T-cell (primary cell): ENCODE measurements around the gene TCP11. TPM values are rescaled to one million over a fixed set of nuclear protein-coding genes. Genes with fewer than 3 reads are reported as not detected.
"Not testable (repeated sequence)": the region's sequence is repeated elsewhere in the genome, so short reads cannot be mapped to it uniquely, and the experiment has no call there.

Source experiments
- ATAC-seq, 4 experiments: fragments of 200-7000 bp in 3 of 4; fragments of 150-1000 bp in 1 of 4; cut with Tn5 transposase; replicated peaks in 1 of 4; 1 replicate in 3 of 4; 2 replicates in 1 of 4; pipeline ENCODE4 v1.10.0; 2021; ENCODE audit warnings: moderate library complexity in 3 of 4, mild to moderate bottlenecking in 2 of 4, moderate number of reproducible peaks in 1 of 4
- CTCF ChIA-PET, 2 donors: fragments of 300-600 bp; sonication (Branson Sonifier 250); formaldehyde crosslinking; loops; one replicate each; lab custom pipeline; 2022; ENCODE audit warnings: antibody characterized with exemption in 2 of 2; lab: Charles Lee
- POLR2A ChIA-PET, 2 donors: fragments of 300-600 bp; sonication (Branson Sonifier 250); formaldehyde crosslinking; loops; one replicate each; lab custom pipeline; 2022; ENCODE audit warnings: antibody characterized with exemption in 2 of 2; lab: Charles Lee
- DNase-seq, 35 experiments: peaks; one replicate each; pipeline versions ENCODE4 v3.0.0 to v3.0.0-alpha.2; 2013 to 2023
- H3K27ac ChIP-seq: one replicate; pipeline ENCODE4 v1.5.1; 2013; ENCODE audit warnings: low read length
- H3K27me3 ChIP-seq, 2 experiments: replicated peaks in 1 of 2; 1 replicate in 1 of 2; 2 replicates in 1 of 2; pipeline versions ENCODE4 v1.6.1 to v1.7.0; 2013; ENCODE audit warnings: low read length in 1 of 2, mixed read lengths in 1 of 2; ENCODE audit not compliant: control insufficient read depth in 2 of 2, insufficient read depth in 2 of 2; ENCODE audit errors: extremely low read depth in 1 of 2
- H3K36me3 ChIP-seq, 2 donors: 1 replicate in 1 of 2; 2 replicates in 1 of 2; pipeline versions ENCODE4 v1.6.1 to v1.7.0; 2013; ENCODE audit warnings: low read length in 1 of 2; ENCODE audit not compliant: control insufficient read depth in 2 of 2, insufficient read depth in 1 of 2; ENCODE audit errors: extremely low read depth in 1 of 2
- H3K4me1 ChIP-seq, 2 experiments: 1 replicate in 1 of 2; 2 replicates in 1 of 2; pipeline versions ENCODE4 v1.6.1 to v1.7.0; 2013; ENCODE audit warnings: low read length in 2 of 2, mixed read lengths in 1 of 2; ENCODE audit not compliant: insufficient read depth in 2 of 2, control insufficient read depth in 1 of 2; ENCODE audit errors: extremely low read depth in 1 of 2
- H3K4me3 ChIP-seq, 2 donors: 1 replicate in 1 of 2; 2 replicates in 1 of 2; pipeline versions ENCODE4 v1.5.1 to v1.7.0; 2013; ENCODE audit warnings: mild to moderate bottlenecking in 2 of 2, low read length in 1 of 2, moderate library complexity in 1 of 2; ENCODE audit not compliant: control insufficient read depth in 1 of 2; ENCODE audit errors: extremely low read depth in 1 of 2
- H3K9me3 ChIP-seq: 2 replicates; pipeline ENCODE4 v1.7.0; 2013
- H3K27ac Mint-ChIP-seq, 2 donors: one replicate each; pipeline ENCODE4 v1.8.0; 2020 to 2021; ENCODE audit warnings: mild to moderate bottlenecking in 2 of 2, mixed read lengths in 2 of 2
- H3K27me3 Mint-ChIP-seq, 2 donors: one replicate each; pipeline ENCODE4 v1.8.0; 2021 to 2022; ENCODE audit warnings: mixed read lengths in 2 of 2
- H3K36me3 Mint-ChIP-seq: one replicate; pipeline ENCODE4 v1.8.0; 2021; ENCODE audit warnings: mixed read lengths
- H3K4me1 Mint-ChIP-seq, 3 donors: one replicate each; pipeline ENCODE4 v1.8.0; 2020 to 2022; ENCODE audit warnings: mixed read lengths in 3 of 3, mild to moderate bottlenecking in 1 of 3
- H3K4me3 Mint-ChIP-seq, 3 donors: one replicate each; pipeline ENCODE4 v1.8.0; 2020 to 2022; ENCODE audit warnings: mild to moderate bottlenecking in 3 of 3, mixed read lengths in 3 of 3, moderate library complexity in 3 of 3
- H3K9me3 Mint-ChIP-seq, 3 donors: one replicate each; pipeline ENCODE4 v1.8.0; 2020 to 2022; ENCODE audit warnings: mixed read lengths in 3 of 3
- WGBS: methylation state at CpG from one replicate; pipeline ENCODE4 v1.1.5; 2013; ENCODE audit warnings: missing lambda C conversion rate; ENCODE audit not compliant: insufficient coverage; 5-methylcytosine and 5-hydroxymethylcytosine counted together
- total RNA-seq, 35 experiments: library from RNA in 6 of 35; stranded (reverse) in 6 of 35; fragments of 120-200 nt in 1 of 35; gene quantifications; one replicate each; pipeline versions ENCODE4 v1.2.1 to v1.2.4 and lab custom pipeline; 2013 to 2026

TCP11 gene
- total RNA-seq, 5 donors from 2014 or later (not counting 1 experiment from before 2014, with no cell fraction given), result not detected

GRCh38 chr6:35139470-35139869 lies 1.7 kb downstream of the TCP11 start:
- Histone ChIP-seq H3K4me3 (no peak overlapping the region), H3K27me3 (peaks cover 0 to 16% of the 10 kb centered on the region in 2 experiments), H3K36me3 (no peaks in the 10 kb centered on the region), H3K4me1 (peaks cover 0 to 18% of the 10 kb centered on the region in 2 experiments), H3K9me3 (no peaks in the 10 kb centered on the region), H3K27ac (no peak overlapping the region)
- no CpG with 5 or more reads among the region's 2 CpGs for WGBS
- H3K27me3 Mint-ChIP-seq, result peaks cover 20% of the 10 kb centered on the region in 2 donors
- H3K4me1 Mint-ChIP-seq, result peaks cover 12 to 17% (median 13%) of the 10 kb centered on the region in 3 donors
- no peak for DNase-seq
- no peaks in the 10 kb centered on the region for H3K36me3 Mint-ChIP-seq
- CTCF ChIA-PET, result interaction anchor here in 1 of 2 donors (0.6 to 1.9 kb wide), 9 partner anchors 9 to 682 kb away, joined by 3 to 14 read pairs (median 5); partner anchors contain the start of gene ANKS1A
- no peaks in the 10 kb centered on the region for H3K9me3 Mint-ChIP-seq
- no peak overlapping the region for H3K4me3 Mint-ChIP-seq
- no peak overlapping the region for H3K27ac Mint-ChIP-seq
- POLR2A ChIA-PET, result no interaction called here
- no peak for ATAC-seq

GRCh38 chr6:35138191-35138590 lies 2.9 kb downstream of the TCP11 start:
- CTCF ChIA-PET, result interaction anchor here in 1 of 2 donors (0.6 kb wide), 1 partner anchor 372 kb away, joined by 3 read pairs; no protein-coding TSS in a partner anchor
- ATAC-seq, H3K4me3 Mint-ChIP-seq, H3K27ac Mint-ChIP-seq, H3K36me3 ChIP-seq, H3K9me3 ChIP-seq, H3K4me3 ChIP-seq, POLR2A ChIA-PET, DNase-seq, H3K36me3 Mint-ChIP-seq, H3K27ac ChIP-seq, H3K9me3 Mint-ChIP-seq: not testable (repeated sequence)
- H3K4me1 ChIP-seq, result peaks cover 0 to 18% of the 10 kb centered on the region in 2 experiments
- no CpG with 5 or more reads among the region's 3 CpGs for WGBS
- H3K27me3 Mint-ChIP-seq, result peaks cover 19 to 20% of the 10 kb centered on the region in 2 donors
- peaks cover 12 to 17% (median 13%) of the 10 kb centered on the region in 3 donors for H3K4me1 Mint-ChIP-seq
- H3K27me3 ChIP-seq, result peaks cover 0 to 16% of the 10 kb centered on the region in 2 experiments

GRCh38 chr6:35136185-35136584 lies 5.0 kb downstream of the TCP11 start:
- no peaks in the 10 kb centered on the region for H3K36me3 ChIP-seq
- Mint-ChIP-seq H3K36me3 (no peaks in the 10 kb centered on the region), H3K4me3 (no peak overlapping the region), H3K27me3 (peaks cover 16 to 23% of the 10 kb centered on the region in 2 donors), H3K4me1 (peaks cover 10 to 11% (median 10%) of the 10 kb centered on the region in 3 donors), H3K9me3 (no peaks in the 10 kb centered on the region), H3K27ac (no peak overlapping the region)
- peaks cover 0 to 12% of the 10 kb centered on the region in 2 experiments for H3K4me1 ChIP-seq
- no peak for ATAC-seq
- 88% methylated on average over 1 of the region's 4 CpGs for WGBS
- no peak overlapping the region for H3K4me3 ChIP-seq
- CTCF ChIA-PET, result no interaction called here
- no peak for DNase-seq
- peaks cover 0 to 7% of the 10 kb centered on the region in 2 experiments for H3K27me3 ChIP-seq
- no peaks in the 10 kb centered on the region for H3K9me3 ChIP-seq
- H3K27ac ChIP-seq, result no peak overlapping the region
- POLR2A ChIA-PET, result no interaction called here

GRCh38 chr6:35128496-35128895 lies 12.6 kb downstream of the TCP11 start:
- no peaks in the 10 kb centered on the region for H3K9me3 Mint-ChIP-seq
- Histone ChIP-seq H3K36me3 (no peaks in the 10 kb centered on the region), H3K27me3 (peaks cover 0 to 5% of the 10 kb centered on the region in 2 experiments), H3K4me1 (no peaks in the 10 kb centered on the region), H3K27ac (no peak overlapping the region), H3K4me3 (no peak overlapping the region), H3K9me3 (no peaks in the 10 kb centered on the region)
- no peak for ATAC-seq
- H3K36me3 Mint-ChIP-seq, result no peaks in the 10 kb centered on the region
- H3K4me1 Mint-ChIP-seq, result no peaks in the 10 kb centered on the region
- ChIA-PET POLR2A (no interaction called here), CTCF (interaction anchor here in 1 of 2 donors (1.5 kb wide), 1 partner anchor 11 kb away, joined by 3 read pairs; no protein-coding TSS in a partner anchor)
- H3K4me3 Mint-ChIP-seq, result no peak overlapping the region
- peaks cover 11 to 12% of the 10 kb centered on the region in 2 donors for H3K27me3 Mint-ChIP-seq
- DNase-seq, result no peak
- no peak overlapping the region for H3K27ac Mint-ChIP-seq
- 83% methylated on average over 3 of the region's 3 CpGs for WGBS

GRCh38 chr6:35128042-35128441 lies 13.1 kb downstream of the TCP11 start:
- peaks cover 0 to 5% of the 10 kb centered on the region in 2 experiments for H3K27me3 ChIP-seq
- CTCF ChIA-PET, result interaction anchor here in 1 of 2 donors (1.5 kb wide), 1 partner anchor 11 kb away, joined by 3 read pairs; no protein-coding TSS in a partner anchor
- POLR2A ChIA-PET, result no interaction called here
- H3K27me3 Mint-ChIP-seq, result peaks cover 11 to 12% of the 10 kb centered on the region in 2 donors
- no peak overlapping the region for H3K27ac ChIP-seq
- no peaks in the 10 kb centered on the region for H3K4me1 Mint-ChIP-seq
- no peak overlapping the region for H3K27ac Mint-ChIP-seq
- no peak overlapping the region for H3K4me3 Mint-ChIP-seq
- DNase-seq (no peak), ATAC-seq (no peak)
- WGBS, result 78% methylated on average over 2 of the region's 4 CpGs
- peaks cover 0 to 1% (median 0%) of the 10 kb centered on the region in 3 donors for H3K9me3 Mint-ChIP-seq
- no peaks in the 10 kb centered on the region for H3K4me1 ChIP-seq
- H3K4me3 ChIP-seq, result no peak overlapping the region
- no peaks in the 10 kb centered on the region for H3K9me3 ChIP-seq
- no peaks in the 10 kb centered on the region for H3K36me3 ChIP-seq
- no peaks in the 10 kb centered on the region for H3K36me3 Mint-ChIP-seq

- H3K4me3 Mint-ChIP-seq, result no peak overlapping the region
- H3K36me3 Mint-ChIP-seq, result no peaks in the 10 kb centered on the region
- peaks cover 0 to 4% (median 2%) of the 10 kb centered on the region in 3 donors for H3K9me3 Mint-ChIP-seq
- no peaks in the 10 kb centered on the region for H3K4me1 ChIP-seq
- no CpG with 5 or more reads among the region's 1 CpG for WGBS
- H3K27me3 ChIP-seq, result peaks cover 0 to 5% of the 10 kb centered on the region in 2 experiments
- no peak overlapping the region for H3K27ac ChIP-seq
- no peaks in the 10 kb centered on the region for H3K4me1 Mint-ChIP-seq
- DNase-seq (no peak), ATAC-seq (no peak)
- no peak overlapping the region for H3K27ac Mint-ChIP-seq
- ChIA-PET CTCF (no interaction called here), POLR2A (no interaction called here)
- no peaks in the 10 kb centered on the region for H3K36me3 ChIP-seq
- H3K9me3 ChIP-seq, result no peaks in the 10 kb centered on the region
- no peak overlapping the region for H3K4me3 ChIP-seq
- peaks cover 4 to 6% of the 10 kb centered on the region in 2 donors for H3K27me3 Mint-ChIP-seq
Observed at GRCh38 chr6:35124356-35124755, 16.8 kb downstream of the TCP11 start.
